HUES48 (cell line): ENCODE measurements around the gene ADARB1.

Source experiments
- H3K27ac ChIP-seq: one replicate; pipeline ENCODE4 v1.7.0; 2013; ENCODE audit warnings: low read depth, low read length, inconsistent platforms
- H3K27me3 ChIP-seq: 2 replicates; pipeline ENCODE4 v1.6.1; 2013; ENCODE audit warnings: mild to moderate bottlenecking, low read length; ENCODE audit not compliant: control insufficient read depth, insufficient read depth
- H3K36me3 ChIP-seq: 2 replicates; pipeline ENCODE4 v1.6.1; 2013; ENCODE audit warnings: low read length; ENCODE audit not compliant: control insufficient read depth, insufficient read depth
- H3K4me1 ChIP-seq: 2 replicates; pipeline ENCODE4 v1.6.1; 2013; ENCODE audit warnings: mild to moderate bottlenecking, low read length; ENCODE audit not compliant: control insufficient read depth, insufficient read depth
- H3K4me3 ChIP-seq: 2 replicates; pipeline ENCODE4 v1.5.1; 2013; ENCODE audit warnings: mild to moderate bottlenecking, low read depth, low read length
- H3K9ac ChIP-seq: 2 replicates; pipeline ENCODE4 v1.6.1; 2013; ENCODE audit warnings: mild to moderate bottlenecking, low read depth, low read length, moderate library complexity
- H3K9me3 ChIP-seq: 2 replicates; pipeline ENCODE4 v1.6.1; 2013; ENCODE audit warnings: low read length; ENCODE audit not compliant: control insufficient read depth, insufficient read depth

ADARB1 gene

DNA sequence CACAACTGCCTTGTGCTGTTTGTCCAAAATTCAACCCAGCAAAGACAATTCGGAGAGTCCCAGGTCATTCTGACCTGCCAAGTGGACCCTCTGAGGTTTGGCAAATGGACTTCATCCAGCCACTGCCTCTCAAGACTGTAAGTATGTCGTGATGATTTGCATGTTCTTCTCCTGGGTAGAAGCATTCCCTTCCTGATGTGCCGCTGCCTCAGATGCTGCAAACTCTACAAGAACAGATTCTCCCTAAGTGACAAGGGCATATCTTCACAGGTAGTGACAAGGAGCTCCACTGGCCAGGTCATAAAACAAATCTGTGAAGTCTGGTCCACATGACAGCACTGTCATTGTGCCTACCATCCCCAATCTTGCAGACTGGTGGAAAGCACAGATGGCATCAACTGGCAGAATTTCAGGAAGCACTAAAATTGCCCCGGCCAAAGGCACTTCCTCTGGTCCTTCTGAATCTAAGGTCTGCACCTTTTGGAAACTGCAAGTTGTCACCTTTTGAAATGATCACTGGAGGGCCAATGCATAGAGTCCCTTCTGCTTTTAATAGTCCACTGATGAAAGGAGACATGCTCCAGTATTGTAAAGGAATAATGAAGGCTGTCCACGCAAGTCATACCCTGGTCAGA is 185.9 kb downstream of the ADARB1 start:
- no peaks in the 10 kb centered on the region for H3K4me1 ChIP-seq
- peaks cover 20% of the 10 kb centered on the region for H3K36me3 ChIP-seq
- H3K27ac ChIP-seq: no peak overlapping the region
- no peak overlapping the region for H3K4me3 ChIP-seq
- no peaks in the 10 kb centered on the region for H3K27me3 ChIP-seq
- no peak overlapping the region for H3K9ac ChIP-seq
- H3K9me3 ChIP-seq: no peaks in the 10 kb centered on the region

GRCh38 chr21:45261093-45261492 is 186.7 kb downstream of the ADARB1 start:
- no peaks in the 10 kb centered on the region for H3K4me1 ChIP-seq
- no peak overlapping the region for H3K4me3 ChIP-seq
- H3K27ac ChIP-seq: no peak overlapping the region
- no peaks in the 10 kb centered on the region for H3K9me3 ChIP-seq
- H3K36me3 ChIP-seq: peaks cover 28% of the 10 kb centered on the region
- no peak overlapping the region for H3K9ac ChIP-seq
- no peaks in the 10 kb centered on the region for H3K27me3 ChIP-seq

GRCh38 chr21:45262041-45262581 is 187.7 kb downstream of the ADARB1 start:
- H3K27ac ChIP-seq: no peak overlapping the region
- H3K9ac ChIP-seq: no peak overlapping the region
- H3K4me3 ChIP-seq: no peak overlapping the region
- H3K4me1 ChIP-seq: no peaks in the 10 kb centered on the region
- H3K36me3 ChIP-seq: peaks cover 38% of the 10 kb centered on the region
- no peaks in the 10 kb centered on the region for H3K27me3 ChIP-seq
- H3K9me3 ChIP-seq: no peaks in the 10 kb centered on the region

DNA sequence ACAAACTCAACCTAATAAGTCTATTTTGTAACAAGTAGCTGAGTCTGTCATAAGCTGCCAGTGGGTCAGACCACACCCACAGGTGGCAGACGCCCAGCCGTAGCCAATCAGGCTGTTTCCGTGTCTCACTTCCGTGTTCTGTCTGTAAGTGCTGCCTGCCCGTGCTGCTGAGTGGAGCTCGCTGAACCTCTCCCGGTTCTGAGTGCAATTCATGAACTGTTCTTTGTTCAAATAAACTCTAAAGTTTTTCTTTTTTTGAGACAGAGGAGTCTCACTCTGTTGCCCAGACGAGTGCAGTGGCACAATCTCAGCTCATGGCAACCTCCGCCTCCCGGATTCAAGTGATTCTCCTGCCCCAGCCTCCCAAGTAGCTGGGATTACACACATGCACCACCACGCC is 188.2 kb downstream of the ADARB1 start:
- no peaks in the 10 kb centered on the region for H3K9me3 ChIP-seq
- no peak overlapping the region for H3K4me3 ChIP-seq
- no peak overlapping the region for H3K9ac ChIP-seq
- H3K4me1 ChIP-seq: no peaks in the 10 kb centered on the region
- H3K27ac ChIP-seq: no peak overlapping the region
- H3K36me3 ChIP-seq: peaks cover 43% of the 10 kb centered on the region
- no peaks in the 10 kb centered on the region for H3K27me3 ChIP-seq

- no peaks in the 10 kb centered on the region for H3K9me3 ChIP-seq
- H3K36me3 ChIP-seq: peaks cover 46% of the 10 kb centered on the region
- H3K27me3 ChIP-seq: no peaks in the 10 kb centered on the region
- H3K27ac ChIP-seq: no peak overlapping the region
- no peak overlapping the region for H3K9ac ChIP-seq
- H3K4me1 ChIP-seq: no peaks in the 10 kb centered on the region
- no peak overlapping the region for H3K4me3 ChIP-seq
Observed at GRCh38 chr21:45263534-45263933, 189.2 kb downstream of the ADARB1 start.

- H3K36me3 ChIP-seq: peaks cover 46% of the 10 kb centered on the region
- no peaks in the 10 kb centered on the region for H3K9me3 ChIP-seq
Observed at GRCh38 chr21:45264146-45264911, 189.9 kb downstream of the ADARB1 start.

GRCh38 chr21:45264912-45265515 is 190.6 kb downstream of the ADARB1 start:
- Histone ChIP-seq H3K4me3 (no peak overlapping the region), H3K9me3 (0 out of 2 replicates have a peak, but pooled peaks cover 4% of the 10 kb centered on the region), H3K27ac (no peak overlapping the region), H3K36me3 (peaks cover 52% of the 10 kb centered on the region), H3K9ac (no peak overlapping the region), H3K4me1 (no peaks in the 10 kb centered on the region), H3K27me3 (no peaks in the 10 kb centered on the region)

More at GRCh38 chr21:45264146-45264911, 189.9 kb downstream of the ADARB1 start:
- Histone ChIP-seq H3K9ac (no peak overlapping the region), H3K27ac (no peak overlapping the region), H3K4me1 (no peaks in the 10 kb centered on the region), H3K27me3 (no peaks in the 10 kb centered on the region), H3K4me3 (no peak overlapping the region)

GRCh38 chr21:45265721-45266517 is 191.5 kb downstream of the ADARB1 start:
- Histone ChIP-seq H3K36me3 (peaks cover 61% of the 10 kb centered on the region), H3K9me3 (0 out of 2 replicates have a peak, but pooled peaks cover 4% of the 10 kb centered on the region), H3K9ac (no peak overlapping the region), H3K27me3 (no peaks in the 10 kb centered on the region), H3K4me1 (no peaks in the 10 kb centered on the region), H3K27ac (no peak overlapping the region), H3K4me3 (no peak overlapping the region)

- Histone ChIP-seq H3K4me3 (no peak overlapping the region), H3K9ac (no peak overlapping the region), H3K27ac (no peak overlapping the region), H3K9me3 (0 out of 2 replicates have a peak, but pooled peaks cover 4% of the 10 kb centered on the region), H3K4me1 (no peaks in the 10 kb centered on the region), H3K36me3 (peaks cover 69% of the 10 kb centered on the region), H3K27me3 (no peaks in the 10 kb centered on the region)
Observed at GRCh38 chr21:45266518-45267389, 192.4 kb downstream of the ADARB1 start.

DNA sequence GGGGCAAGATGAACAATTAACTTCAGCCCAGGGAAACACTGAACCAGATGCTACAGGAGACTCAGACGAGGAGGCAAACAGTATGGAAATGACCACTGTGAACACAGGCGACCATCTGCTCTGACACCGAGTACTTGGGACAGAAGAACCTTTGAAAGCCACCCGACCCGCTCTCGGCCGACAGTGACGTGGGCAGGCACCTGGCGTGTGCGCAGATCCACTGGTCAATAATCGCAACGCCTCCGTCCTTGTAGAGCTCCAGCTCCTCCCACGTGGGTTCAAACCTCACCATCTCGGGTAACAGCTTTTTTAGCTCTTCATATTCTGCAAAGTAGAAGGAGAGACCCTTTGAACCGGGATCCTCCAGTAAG is 193.0 kb downstream of the ADARB1 start:
- Histone ChIP-seq H3K27me3 (no peaks in the 10 kb centered on the region), H3K36me3 (peaks cover 75% of the 10 kb centered on the region), H3K27ac (no peak overlapping the region), H3K9me3 (peaks cover 4% of the 10 kb centered on the region; the same call in 1 of the 2 replicates), H3K4me3 (no peak overlapping the region), H3K9ac (no peak overlapping the region), H3K4me1 (no peaks in the 10 kb centered on the region)
